ENCODE data around the gene NXPH3.

Gene NXPH3

GRCh38 chr17:49557312-49558024 is 18.2 kb upstream of the NXPH3 start:
- Histone ChIP-seq H3K36me3 (ENCODE audit: control insufficient read depth, insufficient read depth, low read length) (no peaks in the 10 kb centered on the region), H3K27me3 (replicated peaks; ENCODE audit: control insufficient read depth, insufficient read depth, low read length) (no peaks in the 10 kb centered on the region), H3K4me3 (replicated peaks; ENCODE audit: low read depth, low read length) (no peak overlapping the region)
- DNase-seq (ENCODE audit: extremely low read depth, insufficient read length): no peak
- peak; percentile 78 for TF ChIP-seq CTCF (IDR thresholded peaks at IDR 0.05; ENCODE audit: insufficient read depth, low read length, poor library complexity, severe bottlenecking)

- Histone ChIP-seq H3K4me3 (replicated peaks; ENCODE audit: low read depth, low read length) (no peak overlapping the region), H3K36me3 (ENCODE audit: control insufficient read depth, insufficient read depth, low read length) (no peaks in the 10 kb centered on the region), H3K27me3 (replicated peaks; ENCODE audit: control insufficient read depth, insufficient read depth, low read length) (no peaks in the 10 kb centered on the region)
- DNase-seq (ENCODE audit: extremely low read depth, insufficient read length): no peak
- no peak for TF ChIP-seq CTCF (IDR thresholded peaks at IDR 0.05; ENCODE audit: insufficient read depth, low read length, poor library complexity, severe bottlenecking)
Observed at GRCh38 chr17:49564638-49565037, 11.0 kb upstream of the NXPH3 start.

GRCh38 chr17:49565948-49566491 is 9.7 kb upstream of the NXPH3 start:
- no peak for DNase-seq (ENCODE audit: extremely low read depth, insufficient read length)
- Histone ChIP-seq H3K4me3 (replicated peaks; ENCODE audit: low read depth, low read length) (no peak overlapping the region), H3K36me3 (ENCODE audit: control insufficient read depth, insufficient read depth, low read length) (no peaks in the 10 kb centered on the region)

GRCh38 chr17:49566668-49567071 is 9.0 kb upstream of the NXPH3 start:
- Histone ChIP-seq H3K4me3 (replicated peaks; ENCODE audit: low read depth, low read length) (no peak overlapping the region), H3K27me3 (replicated peaks; ENCODE audit: control insufficient read depth, insufficient read depth, low read length) (no peaks in the 10 kb centered on the region; the same call in 1 of the 2 replicates), H3K36me3 (ENCODE audit: control insufficient read depth, insufficient read depth, low read length) (no peaks in the 10 kb centered on the region)
- TF ChIP-seq CTCF (IDR thresholded peaks at IDR 0.05; ENCODE audit: insufficient read depth, low read length, poor library complexity, severe bottlenecking): no peak
- DNase-seq (ENCODE audit: extremely low read depth, insufficient read length): no peak

More at GRCh38 chr17:49565948-49566491, 9.7 kb upstream of the NXPH3 start:
- no peaks in the 10 kb centered on the region for H3K27me3 ChIP-seq (replicated peaks; ENCODE audit: control insufficient read depth, insufficient read depth, low read length)
- no peak for TF ChIP-seq CTCF (IDR thresholded peaks at IDR 0.05; ENCODE audit: insufficient read depth, low read length, poor library complexity, severe bottlenecking)

- no peak for DNase-seq (ENCODE audit: extremely low read depth, insufficient read length)
- Histone ChIP-seq H3K27me3 (replicated peaks; ENCODE audit: control insufficient read depth, insufficient read depth, low read length) (no peaks in the 10 kb centered on the region; the same call in 1 of the 2 replicates), H3K4me3 (replicated peaks; ENCODE audit: low read depth, low read length) (no peak overlapping the region), H3K36me3 (ENCODE audit: control insufficient read depth, insufficient read depth, low read length) (no peaks in the 10 kb centered on the region)
- no peak for TF ChIP-seq CTCF (IDR thresholded peaks at IDR 0.05; ENCODE audit: insufficient read depth, low read length, poor library complexity, severe bottlenecking)
Observed at GRCh38 chr17:49567104-49567521, 8.6 kb upstream of the NXPH3 start.
